ACC112 (cell line): Measurements from ENCODE around the gene NEURL4.
"Not testable (repeated sequence)": the region's sequence is repeated elsewhere in the genome, so short reads cannot be mapped to it uniquely, and the experiment has no call there.

Experiments used
- H2AFZ ChIP-seq: fragments of 200-600 bp; sonication (generic); one replicate; pipeline ENCODE4 v1.6.0; 2017; ENCODE audit warnings: antibody characterized with exemption, low read length; ENCODE audit not compliant: unreplicated experiment
- H3K27ac ChIP-seq: fragments of 200-600 bp; sonication (generic); 2 replicates; pipeline ENCODE4 v1.5.1; 2014; ENCODE audit warnings: low read depth, mild to moderate bottlenecking, antibody characterized with exemption, low read length, moderate library complexity
- H3K27me3 ChIP-seq: fragments of 200-600 bp; sonication (generic); 2 replicates; pipeline ENCODE4 v1.6.1; 2014; ENCODE audit warnings: mild to moderate bottlenecking, antibody characterized with exemption, low read length, moderate library complexity, mixed read lengths; ENCODE audit not compliant: insufficient read depth
- H3K36me3 ChIP-seq: fragments of 200-600 bp; sonication (generic); 2 replicates; pipeline ENCODE4 v1.6.1; 2016; ENCODE audit warnings: mild to moderate bottlenecking, antibody characterized with exemption, low read length, moderate library complexity, mixed read lengths; ENCODE audit not compliant: insufficient read depth
- H3K4me1 ChIP-seq: fragments of 200-600 bp; sonication (generic); one replicate; pipeline ENCODE4 v1.6.1; 2016; ENCODE audit warnings: low read length, mixed read lengths; ENCODE audit not compliant: insufficient read depth, unreplicated experiment, control insufficient read depth
- H3K4me3 ChIP-seq: fragments of 200-600 bp; sonication (generic); 2 replicates; pipeline ENCODE4 v1.5.1; 2014; ENCODE audit warnings: mild to moderate bottlenecking, low read depth, low read length
- H3K79me2 ChIP-seq: fragments of 200-600 bp; sonication (generic); one replicate; pipeline ENCODE4 v1.6.0; 2016; ENCODE audit warnings: low read length; ENCODE audit not compliant: control insufficient read depth, unreplicated experiment, insufficient read depth

NEURL4 gene

GRCh38 chr17:7347630-7348477, 18.7 kb upstream of the NEURL4 start:
- peaks cover 15% of the 10 kb centered on the region for H3K79me2 ChIP-seq
- no peak overlapping the region for H2AFZ ChIP-seq
- H3K4me3 ChIP-seq = no peak overlapping the region
- H3K4me1 ChIP-seq = peaks cover 12% of the 10 kb centered on the region
- H3K36me3 ChIP-seq = no peaks in the 10 kb centered on the region
- peaks cover 10% of the 10 kb centered on the region; the same call in 1 of the 2 replicates for H3K27me3 ChIP-seq
- no peak overlapping the region for H3K27ac ChIP-seq

GRCh38 chr17:7346761-7347614, 17.9 kb upstream of the NEURL4 start:
- Histone ChIP-seq H3K79me2 (peaks cover 6% of the 10 kb centered on the region), H3K36me3 (no peaks in the 10 kb centered on the region), H3K27ac (no peak overlapping the region), H3K4me1 (peaks cover 12% of the 10 kb centered on the region), H2AFZ (no peak overlapping the region), H3K4me3 (no peak overlapping the region), H3K27me3 (peaks cover 10% of the 10 kb centered on the region; the same call in 1 of the 2 replicates)

- H3K36me3 ChIP-seq = no peaks in the 10 kb centered on the region
- H2AFZ ChIP-seq = no peak overlapping the region
- no peaks in the 10 kb centered on the region for H3K79me2 ChIP-seq
- no peak overlapping the region for H3K27ac ChIP-seq
- H3K4me1 ChIP-seq = no peaks in the 10 kb centered on the region
- peaks cover 10% of the 10 kb centered on the region; the same call in 1 of the 2 replicates for H3K27me3 ChIP-seq
- H3K4me3 ChIP-seq = no peak overlapping the region
Observed at GRCh38 chr17:7343250-7343649, 14.1 kb upstream of the NEURL4 start.

- no peaks in the 10 kb centered on the region for H3K4me1 ChIP-seq
- no peak overlapping the region for H3K4me3 ChIP-seq
- no peak overlapping the region for H2AFZ ChIP-seq
- no peaks in the 10 kb centered on the region for H3K36me3 ChIP-seq
- H3K27ac ChIP-seq = no peak overlapping the region
- H3K79me2 ChIP-seq = no peaks in the 10 kb centered on the region
- H3K27me3 ChIP-seq = peaks cover 10% of the 10 kb centered on the region; the same call in 1 of the 2 replicates
Observed at GRCh38 chr17:7341842-7342241, 12.7 kb upstream of the NEURL4 start.

GRCh38 chr17:7340179-7340578, 11.0 kb upstream of the NEURL4 start:
- Histone ChIP-seq H3K27ac (no peak overlapping the region), H2AFZ (no peak overlapping the region), H3K4me1 (no peaks in the 10 kb centered on the region), H3K27me3 (peaks cover 10% of the 10 kb centered on the region; the same call in 1 of the 2 replicates), H3K79me2 (no peaks in the 10 kb centered on the region), H3K36me3 (no peaks in the 10 kb centered on the region), H3K4me3 (no peak overlapping the region)

GRCh38 chr17:7337600-7337999, 8.5 kb upstream of the NEURL4 start:
- H2AFZ ChIP-seq, H3K27ac ChIP-seq, H3K4me1 ChIP-seq, H3K79me2 ChIP-seq, H3K4me3 ChIP-seq, H3K36me3 ChIP-seq, H3K27me3 ChIP-seq: not testable (repeated sequence)

GRCh38 chr17:7336240-7337175, 7.4 kb upstream of the NEURL4 start, which contains the start of gene ACAP1:
TSS of gene ACAP1 (plus strand) at chr17:7336529. CDS start at chr17:7336735, 206 bp downstream.
- H3K27ac ChIP-seq = no peak within 1 kb of the TSS

GRCh38 chr17:7335765-7336164, 6.6 kb upstream of the NEURL4 start:
- not testable (repeated sequence) for H3K79me2 ChIP-seq, H3K4me3 ChIP-seq, H3K36me3 ChIP-seq, H3K4me1 ChIP-seq, H3K27ac ChIP-seq, H2AFZ ChIP-seq, H3K27me3 ChIP-seq

More at GRCh38 chr17:7336240-7337175, 7.4 kb upstream of the NEURL4 start, which contains the start of gene ACAP1:
- no peaks in the 10 kb centered on the region for H3K79me2 ChIP-seq
- H3K36me3 ChIP-seq = no peaks in the 10 kb centered on the region
- no peaks in the 10 kb centered on the region for H3K27me3 ChIP-seq
- no peaks in the 10 kb centered on the region for H3K4me1 ChIP-seq
- no peak within 1 kb of the TSS for H3K4me3 ChIP-seq
- no peak within 1 kb of the TSS for H2AFZ ChIP-seq

GRCh38 chr17:7334938-7335538, 5.9 kb upstream of the NEURL4 start:
- Histone ChIP-seq H3K27me3 (no peaks in the 10 kb centered on the region), H3K4me1 (peaks cover 5% of the 10 kb centered on the region), H3K79me2 (no peaks in the 10 kb centered on the region), H3K4me3 (no peak overlapping the region), H3K27ac (no peak overlapping the region), H2AFZ (no peak overlapping the region), H3K36me3 (no peaks in the 10 kb centered on the region)
